Occipital lobe (tissue), 2 donors: Measurements from ENCODE around the gene ELP4. TPM values are rescaled to one million over a fixed set of nuclear protein-coding genes. Genes with fewer than 3 reads are reported as not detected.
"Not testable (repeated sequence)": the region's sequence is repeated elsewhere in the genome, so short reads cannot be mapped to it uniquely, and the experiment has no call there.

Experiments
- DNase-seq: peaks from one replicate; lab custom pipeline; 2025; lab: John Stamatoyannopoulos, UW
- total RNA-seq: library from RNA; depleted of rRNA; stranded (reverse); fragments of >200 nt; gene quantifications from one replicate; pipeline ENCODE4 v1.2.3, GENCODE V29; 2014

ELP4 gene
- total RNA-seq, 1 donor from 2014 or later: 36.5 TPM

GRCh38 chr11:31542862-31543261 lies 33.3 kb downstream of the ELP4 start:
- DNase-seq: no peak

GRCh38 chr11:31555938-31556337 lies 46.4 kb downstream of the ELP4 start:
- no peak for DNase-seq

- no peak for DNase-seq
These were observed 48.4 kb downstream of the ELP4 start for GRCh38 chr11:31558001-31558400.

GRCh38 chr11:31560842-31561476 lies 51.4 kb downstream of the ELP4 start:
- no peak for DNase-seq

GRCh38 chr11:31564517-31564916 lies 55.0 kb downstream of the ELP4 start:
- not testable (repeated sequence) for DNase-seq

GRCh38 chr11:31574133-31574532 lies 64.6 kb downstream of the ELP4 start:
- not testable (repeated sequence) for DNase-seq

- not testable (repeated sequence) for DNase-seq
These were observed 66.2 kb downstream of the ELP4 start for GRCh38 chr11:31575764-31576163.

- not testable (repeated sequence) for DNase-seq
These were observed 69.8 kb downstream of the ELP4 start for GRCh38 chr11:31579412-31579811.

GRCh38 chr11:31582697-31583096 lies 73.1 kb downstream of the ELP4 start:
- DNase-seq: no peak

- no peak for DNase-seq
These were observed 88.9 kb downstream of the ELP4 start for GRCh38 chr11:31598454-31598853.

GRCh38 chr11:31601635-31602282 lies 92.2 kb downstream of the ELP4 start:
- no peak for DNase-seq

- no peak for DNase-seq
These were observed 97.3 kb downstream of the ELP4 start for GRCh38 chr11:31606893-31607292.

- DNase-seq: no peak
These were observed 98.3 kb downstream of the ELP4 start for GRCh38 chr11:31607914-31608313.

GRCh38 chr11:31608995-31609394 lies 99.4 kb downstream of the ELP4 start:
- DNase-seq: no peak

- DNase-seq: no peak
These were observed 101.0 kb downstream of the ELP4 start for GRCh38 chr11:31610544-31610943.

GRCh38 chr11:31617246-31617645 lies 107.7 kb downstream of the ELP4 start:
- DNase-seq: no peak

GRCh38 chr11:31619980-31620379 lies 110.4 kb downstream of the ELP4 start:
- DNase-seq: no peak

- no peak for DNase-seq
These were observed 110.9 kb downstream of the ELP4 start for GRCh38 chr11:31620434-31620833.

- no peak for DNase-seq
These were observed 116.3 kb downstream of the ELP4 start for GRCh38 chr11:31625868-31626267.

- DNase-seq: no peak
These were observed 118.5 kb downstream of the ELP4 start for GRCh38 chr11:31628111-31628510.

- no peak for DNase-seq
These were observed 127.4 kb downstream of the ELP4 start for GRCh38 chr11:31636983-31637382.

- no peak for DNase-seq
These were observed 131.0 kb downstream of the ELP4 start for GRCh38 chr11:31640611-31641010.

- DNase-seq: no peak
These were observed 132.0 kb downstream of the ELP4 start for GRCh38 chr11:31641477-31642062.
